ENCODE measurements around the gene PFN3.
A peak's percentile ranks its signal among the peaks of the same experiment; 100 is the strongest.
"Not testable (repeated sequence)": the region's sequence is repeated elsewhere in the genome, so short reads cannot be mapped to it uniquely, and the experiment has no call there.

The PFN3 gene

GRCh38 chr5:177361418-177362291 is 38.8 kb downstream of the PFN3 start:
- DNase-seq (ENCODE audit: low spot score) (no peak), FAIRE-seq (no peak)

- not testable (repeated sequence) for FAIRE-seq; DNase-seq (ENCODE audit: low spot score)
These were observed 39.7 kb downstream of the PFN3 start for GRCh38 chr5:177360740-177361139.

GRCh38 chr5:177359860-177360259 is 40.6 kb downstream of the PFN3 start:
- FAIRE-seq, result no peak

GRCh38 chr5:177359451-177359851 is 41.0 kb downstream of the PFN3 start:
- FAIRE-seq, result no peak
- DNase-seq (ENCODE audit: low spot score), result no peak

More at GRCh38 chr5:177359860-177360259, 40.6 kb downstream of the PFN3 start:
- no peak for DNase-seq (ENCODE audit: low spot score)

GRCh38 chr5:177358370-177358819 is 42.1 kb downstream of the PFN3 start:
- FAIRE-seq, result no peak
- DNase-seq (ENCODE audit: low spot score), result no peak

GRCh38 chr5:177357459-177358351 is 42.8 kb downstream of the PFN3 start, which contains the start of gene RGS14:
Gene RGS14 (plus strand): TSS chr5:177357924. CDS start chr5:177358025, 101 bp downstream.
- no peak for FAIRE-seq
- DNase-seq (ENCODE audit: low spot score), result peak; percentile 67

GRCh38 chr5:177357146-177357458 is 43.4 kb downstream of the PFN3 start:
- DNase-seq (ENCODE audit: low spot score), result no peak
- FAIRE-seq, result no peak

- DNase-seq (ENCODE audit: low spot score) (no peak), FAIRE-seq (no peak)
These were observed 43.7 kb downstream of the PFN3 start for GRCh38 chr5:177356746-177357145.

GRCh38 chr5:177355868-177356168 is 44.6 kb downstream of the PFN3 start:
- DNase-seq (ENCODE audit: low spot score), result no peak
- FAIRE-seq, result no peak

- FAIRE-seq, result no peak
These were observed 45.1 kb downstream of the PFN3 start for GRCh38 chr5:177355162-177355867.

GRCh38 chr5:177354711-177355110 is 45.8 kb downstream of the PFN3 start:
- DNase-seq (ENCODE audit: low spot score) (no peak), FAIRE-seq (no peak)

More at GRCh38 chr5:177355162-177355867, 45.1 kb downstream of the PFN3 start:
- no peak for DNase-seq (ENCODE audit: low spot score)

- DNase-seq (ENCODE audit: low spot score) (peak; percentile 18), FAIRE-seq (no peak)
These were observed 46.2 kb downstream of the PFN3 start for GRCh38 chr5:177354256-177354655.

- FAIRE-seq (no peak), DNase-seq (ENCODE audit: low spot score) (no peak)
These were observed 47.4 kb downstream of the PFN3 start for GRCh38 chr5:177353093-177353492.

- DNase-seq (ENCODE audit: low spot score), result peak; percentile 91
- peak; percentile 10 for FAIRE-seq
These were observed 48.8 kb downstream of the PFN3 start, which contains the start of gene LMAN2 for GRCh38 chr5:177351392-177352329. Gene LMAN2 (minus strand): TSS chr5:177351668. CDS start chr5:177351647, 21 bp downstream.

- FAIRE-seq, result no peak
- no peak for DNase-seq (ENCODE audit: low spot score)
These were observed 49.6 kb downstream of the PFN3 start for GRCh38 chr5:177350776-177351391.

Data from RCC 7860 (cell line).